GM21360 (cell line): ENCODE measurements around the gene KRT6A.

Experiments used
- ATAC-seq: cut with Tn5 transposase; IDR thresholded peaks from one replicate; pipeline ENCODE4 v1.9.1; 2021; ENCODE audit warnings: mild to moderate bottlenecking, moderate library complexity; ENCODE audit not compliant: unreplicated experiment

KRT6A gene

DNA sequence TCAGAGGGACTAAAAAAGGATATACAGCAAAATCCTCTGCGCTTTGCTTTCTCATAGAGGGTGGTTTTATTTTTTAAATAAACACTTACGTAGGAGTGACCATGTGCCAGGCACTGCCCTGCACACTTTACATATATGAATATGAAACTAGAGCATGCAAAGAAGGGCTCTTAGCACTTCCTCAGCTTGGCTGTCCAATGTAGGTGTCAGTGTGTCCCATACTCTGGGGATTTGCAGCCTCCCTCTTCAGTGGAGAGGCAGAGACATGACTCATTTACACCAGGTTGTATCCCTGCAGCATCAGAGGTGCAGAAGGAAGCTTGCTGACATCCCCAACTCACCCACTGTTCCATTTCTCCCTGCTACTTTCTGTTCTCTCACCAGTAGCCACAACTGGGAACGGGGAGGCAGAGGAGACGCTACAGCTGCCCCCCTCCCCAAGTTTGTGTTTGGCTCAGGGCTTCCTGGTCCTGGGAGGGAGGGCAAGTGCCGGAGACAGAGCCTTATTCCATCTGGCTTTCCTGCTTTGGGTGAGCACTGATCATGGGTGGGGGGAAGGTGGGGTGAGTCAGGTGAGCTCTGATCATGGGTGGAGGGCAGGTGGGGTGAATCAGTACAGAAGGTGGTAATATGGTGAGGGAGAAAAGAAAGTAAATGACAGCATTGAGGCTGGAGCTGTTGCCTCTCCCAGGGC, 32.0 kb upstream of the KRT6A start:
- no peak for ATAC-seq

DNA sequence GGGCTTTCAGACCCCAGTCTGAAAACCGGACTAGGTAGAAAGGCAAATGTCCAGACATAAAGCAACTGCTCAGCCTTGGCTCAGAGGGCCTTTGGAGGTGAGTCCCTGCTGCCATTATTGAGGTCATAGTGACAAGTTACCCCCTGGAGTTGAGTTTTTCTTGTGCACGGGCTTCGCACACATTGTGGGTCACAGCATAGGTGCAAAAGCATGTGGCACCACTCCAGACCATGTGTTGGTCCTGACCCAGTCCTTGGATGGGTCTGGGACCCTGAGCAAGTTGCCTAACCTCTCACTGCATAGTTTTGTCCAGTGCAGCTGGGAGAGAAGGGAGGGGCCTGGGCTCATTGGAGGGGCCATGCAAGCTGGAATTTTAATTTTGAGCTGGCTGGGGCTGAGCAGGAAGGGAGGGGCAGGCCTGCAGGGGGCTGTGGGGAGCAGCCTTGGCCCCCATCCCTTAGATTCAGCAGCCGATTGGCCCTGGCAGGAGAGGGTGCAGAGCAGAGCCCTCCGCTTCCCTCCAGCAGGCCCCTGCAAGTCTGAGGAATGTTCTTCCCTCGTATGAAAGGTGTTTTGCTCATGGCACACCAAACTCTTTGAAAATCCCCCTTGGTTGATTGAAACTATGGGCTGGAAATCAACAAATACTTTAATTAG, 31.3 kb upstream of the KRT6A start:
- ATAC-seq: no peak

DNA sequence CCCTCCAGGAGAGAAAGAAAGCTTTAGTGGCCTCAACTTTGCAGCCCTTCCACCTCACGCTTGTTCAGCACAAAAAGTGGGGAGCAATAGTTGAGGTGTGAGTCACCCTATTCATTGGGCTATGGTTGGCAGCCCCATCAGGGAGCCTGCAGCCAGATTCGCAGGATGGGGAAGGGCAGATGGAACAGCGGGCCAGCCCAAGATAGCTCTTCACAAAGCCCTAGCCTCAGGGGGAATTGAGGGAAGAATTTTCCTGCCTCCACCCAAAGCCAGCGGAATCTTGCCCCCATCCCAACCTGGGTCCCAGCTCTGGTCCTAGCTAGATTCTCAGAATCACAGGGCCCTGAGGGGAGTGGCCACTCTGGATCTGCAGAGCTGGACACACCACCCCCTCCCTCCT, 30.8 kb upstream of the KRT6A start:
- ATAC-seq: no peak

DNA sequence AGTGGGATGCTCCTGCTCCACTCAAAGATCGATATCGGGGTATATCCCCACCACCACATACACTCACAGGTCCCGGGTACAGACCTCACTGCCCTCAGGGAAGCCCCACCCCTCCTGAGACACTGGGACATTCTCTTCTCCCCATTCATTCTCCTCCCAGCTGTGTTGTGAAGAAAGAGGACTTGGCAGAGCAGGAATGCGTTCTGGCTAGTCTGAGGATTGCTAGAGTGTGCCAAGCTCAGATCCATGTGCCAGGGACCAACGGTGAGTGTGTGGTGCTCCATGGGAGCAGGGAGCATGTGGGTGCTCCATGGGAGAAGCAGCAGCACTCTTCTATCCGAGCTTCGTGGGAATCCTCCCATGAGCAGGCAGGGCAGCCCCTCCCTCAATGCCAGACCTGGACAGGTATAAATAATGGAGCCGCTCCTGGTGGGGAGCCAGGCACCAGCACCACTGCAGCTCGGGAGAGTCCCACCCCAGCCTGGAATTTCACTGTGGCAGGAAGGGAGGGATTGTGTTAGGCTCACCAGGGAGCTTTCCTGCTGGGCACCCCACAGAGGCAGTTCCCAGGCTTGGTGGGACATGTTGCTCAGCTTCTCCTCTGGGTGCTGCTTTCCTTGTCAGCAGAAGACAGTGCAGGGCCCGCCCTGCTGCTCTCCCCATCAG, 29.4 kb upstream of the KRT6A start:
- ATAC-seq: no peak

DNA sequence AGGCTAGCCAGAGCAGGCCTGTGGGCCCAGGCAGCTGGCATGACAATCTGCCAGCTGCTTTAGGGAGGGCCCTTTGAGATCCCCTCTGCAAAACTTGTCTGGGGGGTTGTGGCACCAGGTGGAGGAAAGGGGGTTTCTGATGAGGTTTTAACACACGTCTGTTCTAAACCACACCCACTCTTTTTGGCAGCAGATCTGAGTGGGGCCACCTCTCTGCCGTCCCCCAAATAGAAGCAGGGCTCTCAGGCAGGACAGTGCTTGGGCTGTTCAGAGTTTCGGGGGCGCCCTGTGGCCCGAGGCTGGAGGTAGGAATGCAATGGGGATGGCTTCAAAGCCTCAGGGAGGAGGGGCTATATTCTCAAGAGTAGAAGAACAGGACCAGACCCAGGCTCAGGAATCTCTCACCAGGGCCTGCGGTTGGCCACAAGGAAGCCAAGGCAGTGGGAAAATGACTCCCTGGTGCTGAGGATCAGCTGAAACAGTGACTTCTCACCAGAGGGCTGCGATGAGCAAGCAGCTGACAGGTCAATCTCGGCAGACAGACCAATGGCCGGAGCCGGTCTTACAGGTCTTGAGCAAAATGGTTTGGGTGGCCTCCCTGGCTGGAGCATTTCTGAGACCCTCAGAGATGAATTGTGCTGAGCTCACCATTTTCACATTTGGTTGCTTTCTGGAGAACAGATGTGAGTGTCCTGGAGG, 28.7 kb upstream of the KRT6A start:
- ATAC-seq: no peak

DNA sequence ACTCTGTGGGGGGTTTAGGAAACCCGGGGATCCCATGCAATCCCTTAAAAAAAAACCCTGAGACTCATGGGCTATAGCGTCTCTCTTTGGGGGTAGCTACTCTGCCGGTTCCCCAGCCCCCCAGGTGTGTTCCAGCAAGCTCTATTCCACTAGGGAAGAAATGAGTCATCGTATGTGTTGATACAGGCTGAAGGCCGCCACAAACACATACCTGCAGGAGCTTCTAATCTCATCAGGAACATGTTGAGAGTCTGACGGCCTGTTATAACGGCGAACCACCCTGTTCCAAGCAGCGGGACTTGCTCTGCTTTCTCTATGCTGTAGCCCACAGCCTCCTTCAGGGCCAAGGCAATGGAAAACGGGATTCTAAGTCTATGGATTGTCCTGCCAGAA, 28.1 kb upstream of the KRT6A start:
- no peak for ATAC-seq

DNA sequence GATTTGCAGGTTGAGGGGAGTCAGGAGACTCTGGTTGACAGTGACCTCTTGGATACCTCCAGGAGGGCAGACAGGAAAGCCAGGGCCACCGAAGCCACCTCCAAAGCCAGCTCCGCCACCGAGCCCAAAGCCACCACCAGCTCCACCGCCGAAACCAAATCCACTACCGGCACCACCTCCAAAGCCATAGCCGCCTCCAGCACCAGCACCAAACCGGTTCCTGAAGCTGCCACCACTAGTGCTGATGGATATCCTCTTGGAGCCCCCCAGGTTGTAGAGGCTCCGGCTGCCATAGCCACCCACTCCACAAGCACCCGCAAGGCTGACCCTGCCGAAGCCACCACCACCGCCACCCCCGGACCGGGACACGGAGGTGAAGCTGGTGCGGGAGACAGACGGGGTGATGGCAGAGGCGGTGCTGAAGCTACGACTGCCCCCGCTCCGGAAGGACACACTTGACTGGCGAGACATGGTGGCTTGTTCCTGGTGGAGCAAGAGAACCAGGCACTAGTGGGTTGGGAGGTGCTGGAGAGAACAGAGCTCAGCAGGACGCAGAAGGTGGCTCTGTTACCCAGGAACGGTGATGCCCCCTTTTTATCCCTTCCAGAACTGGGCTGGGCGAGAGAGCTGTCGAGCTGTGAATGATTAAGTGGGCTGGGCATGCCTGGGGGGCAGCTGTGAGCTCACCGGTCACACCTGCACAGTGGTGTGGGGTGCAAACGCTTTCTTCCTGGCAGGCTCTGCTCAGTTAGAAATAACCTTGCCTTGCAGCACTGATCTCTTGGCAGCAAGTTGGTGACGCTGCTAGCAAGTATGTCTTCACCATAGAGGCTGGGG, 27.0 kb upstream of the KRT6A start, which contains the start of gene KRT5:
Gene KRT5 (minus strand): TSS at position 569 of the 837 bp plus-strand sequence. CDS start 98 bp downstream, at position 471.
- no peak for ATAC-seq

DNA sequence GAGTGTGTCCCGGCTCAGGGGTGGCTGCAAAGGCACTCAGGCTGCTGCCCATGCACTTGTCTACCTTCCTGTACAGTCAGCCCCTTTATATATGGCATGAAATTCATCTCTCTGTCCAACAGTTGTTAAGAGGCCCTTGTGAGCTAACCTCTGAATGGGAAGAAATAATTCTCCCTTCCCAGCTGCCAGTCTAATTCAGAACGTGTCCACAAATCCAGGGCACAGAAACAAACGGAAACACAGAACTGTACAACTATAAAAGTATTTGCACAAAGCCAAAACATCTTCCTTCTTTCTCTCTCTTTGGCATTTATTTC, 26.3 kb upstream of the KRT6A start:
- ATAC-seq: no peak

DNA sequence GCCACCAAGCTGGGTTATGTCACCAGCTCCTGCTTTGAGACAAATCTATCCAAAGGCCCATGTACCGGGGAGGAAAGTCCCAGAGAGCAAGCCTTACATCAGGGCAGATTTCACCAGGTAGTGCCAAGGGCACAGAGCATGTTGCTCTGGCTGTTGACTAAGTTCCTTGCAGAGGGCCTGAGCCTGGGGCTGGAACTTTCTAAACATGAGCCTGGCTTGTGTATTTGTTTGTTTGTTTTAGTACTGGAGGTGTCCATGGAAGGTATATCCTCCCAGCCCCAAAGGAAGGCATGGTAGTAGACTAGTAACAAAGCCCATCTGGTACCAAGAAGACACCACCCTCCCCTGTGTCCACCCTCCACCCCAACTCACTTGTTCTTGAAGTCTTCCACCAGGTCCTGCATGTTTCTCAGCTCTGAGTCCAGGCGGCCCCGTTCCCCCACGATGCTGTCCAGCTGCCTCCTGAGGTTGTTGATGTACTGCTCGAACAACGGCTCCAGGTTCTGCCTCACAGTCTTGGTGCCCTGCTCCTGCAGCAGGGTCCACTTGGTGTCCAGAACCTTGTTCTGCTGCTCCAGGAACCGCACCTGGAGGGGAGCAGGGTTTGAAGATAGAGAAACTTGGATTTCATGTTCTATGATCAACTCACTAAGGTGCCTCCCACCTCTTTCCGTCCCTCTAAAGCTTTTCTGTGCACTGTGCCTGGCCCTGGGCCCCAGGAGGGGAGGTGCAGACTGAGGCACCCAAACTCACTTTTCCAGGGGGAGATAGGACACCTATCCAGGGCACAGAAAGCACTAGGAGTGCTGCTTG, 25.7 kb upstream of the KRT6A start:
- no peak for ATAC-seq

DNA sequence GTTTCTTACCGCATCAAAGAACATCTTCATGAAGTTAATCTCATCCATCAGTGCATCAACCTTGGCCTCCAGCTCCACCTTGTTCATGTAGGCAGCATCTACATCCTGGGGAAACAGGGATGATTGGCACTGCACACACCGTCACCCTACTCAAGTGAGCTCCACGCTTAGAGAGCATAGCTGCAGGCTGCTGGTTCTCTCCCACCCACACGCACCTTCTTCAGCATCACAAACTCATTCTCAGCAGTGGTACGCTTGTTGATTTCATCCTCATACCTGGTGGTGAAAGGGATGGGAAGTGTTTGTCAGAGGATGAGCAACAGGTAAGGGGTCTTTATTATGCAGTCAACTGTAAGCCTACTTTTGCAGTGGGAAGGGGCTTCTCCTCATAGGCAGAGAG, 24.8 kb upstream of the KRT6A start:
- no peak for ATAC-seq

DNA sequence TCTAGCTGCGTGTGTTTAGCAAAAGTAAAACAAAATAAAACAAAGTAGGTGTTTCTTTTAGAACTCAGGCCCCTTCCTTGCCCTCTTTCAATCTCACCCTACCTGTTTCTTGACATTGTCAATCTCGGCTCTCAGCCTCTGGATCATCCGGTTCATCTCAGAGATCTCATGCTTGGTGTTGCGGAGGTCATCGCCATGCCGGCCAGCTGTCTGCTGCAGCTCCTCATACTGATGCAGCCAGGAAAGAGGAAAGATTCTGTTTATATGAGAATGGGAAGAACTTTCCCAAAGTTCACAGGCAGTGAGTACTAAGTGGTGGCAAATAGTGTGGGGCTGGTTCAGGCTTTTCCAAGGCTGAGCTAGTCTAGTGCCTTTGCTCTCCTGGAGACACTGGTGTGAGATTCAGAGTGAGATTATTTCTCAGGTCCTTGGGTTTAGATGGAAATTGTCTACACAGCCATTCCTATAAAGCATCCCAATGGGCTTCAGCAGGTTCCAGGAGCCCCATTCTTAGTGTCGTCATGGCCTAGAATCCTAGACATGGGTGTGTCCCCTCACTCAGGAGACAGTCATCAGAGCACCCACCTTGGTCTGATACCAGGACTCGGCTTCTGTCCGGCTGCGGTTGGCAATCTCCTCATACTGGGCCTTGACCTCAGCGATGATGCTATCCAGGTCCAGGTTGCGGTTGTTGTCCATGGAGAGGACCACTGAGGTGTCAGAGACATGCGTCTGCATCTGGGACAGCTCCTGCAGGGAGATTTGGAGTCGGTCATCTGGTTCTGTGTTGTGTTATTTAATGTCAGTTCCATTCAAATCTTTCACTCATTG, 24.2 kb upstream of the KRT6A start:
- no peak for ATAC-seq

DNA sequence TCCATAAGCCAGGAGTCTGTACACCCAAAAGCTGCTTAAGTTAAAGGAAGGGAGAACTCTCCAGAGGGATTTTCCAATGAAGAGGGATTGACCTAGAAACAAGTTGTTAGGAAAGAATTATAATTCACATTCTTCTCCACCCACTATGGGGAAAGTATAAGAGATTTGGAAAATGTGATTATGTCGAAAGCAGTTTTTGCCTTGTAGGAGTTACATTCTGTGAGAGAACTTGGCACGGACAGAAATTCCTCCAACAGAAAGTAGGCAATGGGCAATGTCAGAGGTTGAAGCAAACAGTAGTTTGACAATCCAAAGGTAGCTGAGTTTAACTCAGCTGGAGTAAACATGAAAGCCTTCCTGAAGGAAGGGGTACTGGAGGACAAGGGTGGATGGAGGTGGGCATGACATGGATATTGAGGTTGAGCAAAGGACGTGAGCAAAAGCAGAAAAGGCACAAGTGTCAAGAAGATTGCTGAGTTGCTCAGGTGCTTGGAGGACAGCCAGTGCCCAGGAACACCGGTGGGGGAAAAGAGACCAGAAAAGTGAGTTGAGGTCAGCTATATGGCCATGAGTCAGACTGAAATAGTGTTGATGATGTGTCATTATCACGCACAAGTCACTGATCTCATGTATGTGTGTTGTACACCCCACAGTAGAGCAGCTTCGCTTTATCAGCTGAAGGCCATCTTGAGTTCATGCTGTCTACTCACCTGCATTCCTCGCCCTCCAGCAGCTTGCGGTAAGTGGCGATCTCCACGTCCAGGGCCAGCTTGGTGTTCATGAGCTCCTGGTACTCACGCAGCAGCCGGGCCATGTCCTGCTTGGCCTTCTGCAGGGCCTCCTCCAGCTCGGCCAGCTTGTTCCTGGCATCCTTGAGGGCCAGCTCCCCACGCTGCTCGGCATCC, 23.1 kb upstream of the KRT6A start:
- ATAC-seq: no peak

DNA sequence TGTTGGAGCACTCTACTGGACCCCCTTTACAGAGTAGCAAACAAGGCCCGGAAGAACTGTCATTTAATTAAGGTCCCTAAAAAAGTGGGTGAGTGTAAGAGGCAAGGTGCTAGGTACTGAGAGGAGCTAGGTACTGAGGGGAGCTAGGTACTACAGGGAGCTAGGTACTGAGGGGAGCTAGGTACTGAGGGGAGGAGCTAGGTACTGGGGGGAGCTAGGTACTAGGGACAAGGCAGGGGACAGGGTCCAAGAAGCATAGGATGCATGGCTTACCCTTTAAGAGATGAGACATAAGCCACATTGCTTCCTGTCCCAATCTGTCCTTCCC, 22.2 kb upstream of the KRT6A start:
- no peak for ATAC-seq

DNA sequence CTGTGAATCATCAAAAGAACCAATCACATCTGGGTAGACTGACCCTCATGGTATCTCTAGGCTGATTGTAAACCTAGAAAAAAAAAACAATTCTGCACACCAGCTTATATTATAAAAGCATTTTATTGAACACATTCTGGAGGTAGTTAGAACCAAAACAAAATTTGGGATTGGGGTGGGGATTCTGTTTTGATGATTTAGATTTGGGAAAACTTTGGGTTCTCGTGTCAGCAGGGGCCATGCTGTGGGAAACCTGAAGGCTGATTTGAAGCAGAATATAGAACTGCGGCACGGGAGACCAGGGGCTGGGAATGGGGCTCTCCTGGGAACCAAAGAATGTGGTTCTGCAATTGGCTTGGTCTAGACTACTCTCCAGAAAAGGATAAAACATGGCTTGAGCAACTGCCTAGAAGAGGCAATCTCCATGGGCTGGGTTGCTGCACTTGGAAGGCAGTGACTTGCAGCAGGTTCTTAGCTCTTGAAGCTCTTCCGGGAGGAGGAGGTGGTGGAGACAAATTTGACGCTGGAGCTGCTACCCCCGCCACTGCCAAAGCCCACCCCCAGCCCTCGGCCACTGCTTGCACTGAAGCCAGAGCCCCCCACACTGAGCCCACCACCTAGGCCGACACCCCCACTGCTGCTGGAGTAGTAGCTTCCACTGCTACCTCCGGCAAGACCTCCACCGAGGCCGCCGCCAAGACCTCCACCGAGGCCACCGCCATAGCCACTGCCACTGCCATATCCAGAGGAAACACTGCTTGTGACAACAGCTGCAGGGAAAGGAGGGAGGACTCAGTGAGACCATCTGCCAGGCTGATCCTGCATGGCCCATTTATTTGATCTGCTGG, 21.6 kb upstream of the KRT6A start:
- no peak for ATAC-seq

DNA sequence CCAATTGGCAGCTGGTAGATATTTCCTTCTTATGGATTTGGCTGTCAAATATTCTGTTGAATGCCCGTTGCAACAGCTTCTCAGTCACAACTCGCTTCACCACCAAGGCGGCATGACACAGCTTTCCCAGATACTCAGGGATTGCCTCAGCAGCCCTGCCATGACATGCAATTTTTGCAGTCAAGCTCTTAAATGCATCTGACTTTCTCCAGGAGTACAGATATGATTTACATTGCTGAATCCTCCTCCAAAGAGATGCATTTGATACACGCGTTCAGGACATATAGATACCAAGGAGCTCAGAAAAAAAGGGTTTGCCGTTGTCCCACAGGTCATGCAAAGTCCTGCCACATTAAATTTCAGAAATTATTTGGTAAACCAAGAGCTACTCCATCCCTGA, 20.7 kb upstream of the KRT6A start:
- no peak for ATAC-seq

DNA sequence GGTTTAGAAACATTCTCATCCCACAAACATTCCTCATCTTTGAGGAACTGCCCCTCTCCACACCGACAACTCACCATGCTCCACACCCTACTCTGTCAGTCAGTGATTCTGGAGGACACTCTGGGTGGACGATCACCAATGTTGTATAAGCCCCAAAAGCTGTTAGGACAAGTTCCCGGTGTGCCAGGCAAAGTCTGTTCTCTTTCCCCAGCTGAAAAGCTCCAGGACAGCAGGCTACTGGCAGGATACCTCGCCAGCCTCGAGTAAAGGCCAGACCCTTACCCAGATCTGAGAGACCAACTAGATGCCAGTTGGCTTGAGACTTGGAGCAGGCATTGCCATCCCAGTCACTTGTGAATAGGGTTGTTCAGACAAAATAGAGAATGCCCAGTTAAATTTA, 15.2 kb upstream of the KRT6A start:
- no peak for ATAC-seq
